Adrenal gland (tissue), 12 donors: Measurements from ENCODE around the gene CACNA1C. TPM values are rescaled to one million over a fixed set of nuclear protein-coding genes. Genes with fewer than 3 reads are reported as not detected.

ENCODE experiments used
- DNase-seq, 7 donors: peaks; one replicate each; pipeline ENCODE4 v3.0.0-alpha.2; 2019 to 2020
- H3K27ac ChIP-seq, 5 donors: fragments of 200-600 bp; sonication (generic) in 4 of 5; 1 replicate in 3 of 5; 2 replicates in 2 of 5; pipeline versions ENCODE4 v1.5.1 to v1.8.0; 2016 to 2020; ENCODE audit warnings: mild to moderate bottlenecking in 1 of 5
- H3K27me3 ChIP-seq: fragments of 200-600 bp; 2 replicates; pipeline ENCODE4 v1.8.0; 2021
- H3K36me3 ChIP-seq, 2 donors: fragments of 200-600 bp; replicated peaks in 1 of 2; 1 replicate in 1 of 2; 2 replicates in 1 of 2; pipeline versions ENCODE4 v1.5.1 to v1.8.0; 2018 to 2022
- H3K4me1 ChIP-seq, 2 donors: fragments of 200-600 bp; replicated peaks in 1 of 2; 1 replicate in 1 of 2; 2 replicates in 1 of 2; pipeline versions ENCODE4 v1.5.1 to v1.8.0; 2018 to 2021
- H3K4me3 ChIP-seq, 4 donors: fragments of 200-600 bp; sonication (generic) in 3 of 4; one replicate each; pipeline ENCODE4 v1.5.1; 2016 to 2018
- H3K9me3 ChIP-seq, 3 donors: fragments of 200-600 bp; sonication (generic) in 1 of 3; replicated peaks in 1 of 3; 1 replicate in 2 of 3; 2 replicates in 1 of 3; pipeline versions ENCODE4 v1.5.1 to v1.8.0; 2016 to 2021
- CTCF ChIP-seq, 6 experiments: fragments of 450-650 bp in 4 of 6; fragments of 200-600 bp in 2 of 6; sonication (generic) in 1 of 6; IDR thresholded peaks; 1 replicate in 5 of 6; 2 replicates in 1 of 6; pipeline versions ENCODE4 v1.5.1 to v1.8.0; 2016 to 2021; ENCODE audit warnings: antibody characterized with exemption in 6 of 6, mild to moderate bottlenecking in 2 of 6, moderate library complexity in 1 of 6
- POLR2A ChIP-seq, 2 donors: fragments of 450-650 bp; IDR thresholded peaks; one replicate each; pipeline ENCODE4 v1.6.1; 2017; ENCODE audit warnings: antibody characterized with exemption in 2 of 2, mild to moderate bottlenecking in 2 of 2, moderate library complexity in 1 of 2
- WGBS, 4 donors: extraction: QIAGEN DNeasy Blood & Tissue Kit in 2 of 4; methylation state at CpG; one replicate each; pipeline versions ENCODE4 v1.1.5 to v1.1.7; 2013 to 2017; 5-methylcytosine and 5-hydroxymethylcytosine counted together
- intact Hi-C, 2 donors: fragments of 100-400 bp; cut with DNase I; formaldehyde crosslinking; loops; one replicate each; pipeline versions ENCODE4 v1.14.1 to v1.15.0; 2022 to 2023
- polyA plus RNA-seq, 3 donors: library from polyadenylated mRNA; stranded (reverse); fragments of 200-250 nt in 2 of 3; fragments of 350-450 nt in 1 of 3; fragmentation: Illumina TruSeq in 1 of 3; extraction: RNeasy Lipid Tissue Mini Kit (QIAGEN cat#74804) in 1 of 3; gene quantifications; one replicate each; pipeline ENCODE4 v1.2.3, GENCODE V29; 2013 to 2014
- total RNA-seq, 9 donors: library from RNA; depleted of rRNA in 4 of 9; stranded (reverse); fragments of >200 nt in 4 of 9; fragments of 120-200 nt in 1 of 9; fragmentation: NEBNext Ultra II Directional in 1 of 9; extraction: Animal tissue kit (Norgen Biotek cat#: 25700) in 1 of 9; gene quantifications; one replicate each; pipeline versions ENCODE4 v1.1.0 to v1.2.4, GENCODE V29; 2013 to 2023
- donor health status: healthy with polysubstance abuse.
- donor health status: Bipolar disorder and iron deficiency.
- donor health status: DM: yes; HTN: yes; CAD: no.
- donor health status: DM: no; HTN: no; CAD: no.
- donor health status: DM: no; HTN: no; CAD: no.
- donor health status: DM: yes; HTN: yes; CAD: no.

The CACNA1C gene
- total and polyA plus RNA-seq, 12 donors, result 1.4 to 5.8 (median 3.5) TPM

- Histone ChIP-seq H3K4me1 (no peaks in the 10 kb centered on the region), H3K36me3 (no peaks in the 10 kb centered on the region), H3K4me3 (no peak overlapping the region), H3K27me3 (no peaks in the 10 kb centered on the region), H3K27ac (no peak overlapping the region), H3K9me3 (no peaks in the 10 kb centered on the region)
- 78 to 89% (median 86%) methylated on average over 4 of the region's 4 CpGs for WGBS, 4 donors
- TF ChIP-seq CTCF (IDR thresholded peaks at IDR 0.05) (no peak), POLR2A (IDR thresholded peaks at IDR 0.05) (no peak)
- intact Hi-C loops, result no loop called here
- DNase-seq, result no peak
These were observed 507.6 kb downstream of the CACNA1C start for GRCh38 chr12:2560356-2560755.

DNA sequence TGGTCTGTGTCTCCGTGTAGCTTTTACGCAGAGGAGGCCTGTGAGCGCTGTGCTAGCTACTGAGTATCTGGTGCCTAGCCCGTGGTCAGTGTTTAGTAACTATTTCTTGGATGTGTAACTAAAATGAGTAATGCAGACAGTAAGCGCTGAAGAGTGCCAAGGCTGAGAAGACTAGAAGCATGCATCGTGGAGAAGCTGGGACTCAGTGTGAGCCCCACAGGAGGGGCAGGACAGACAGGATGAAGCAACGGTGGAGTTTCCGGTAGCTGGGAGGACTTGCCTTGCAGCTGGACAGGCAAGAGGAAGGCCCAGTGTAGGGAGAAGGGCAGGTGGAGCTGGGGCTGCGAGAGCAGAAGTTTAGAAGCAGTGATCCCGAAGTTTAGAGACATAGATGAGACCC lies 508.6 kb downstream of the CACNA1C start:
- intact Hi-C loops, result no loop called here
- H3K4me3 ChIP-seq, result no peak overlapping the region
- peak overlapping the region in 2 of 5 donors; percentile 49 to 77 for H3K27ac ChIP-seq
- H3K36me3 ChIP-seq, result no peaks in the 10 kb centered on the region
- no peaks in the 10 kb centered on the region for H3K27me3 ChIP-seq
- no peaks in the 10 kb centered on the region for H3K4me1 ChIP-seq
- no peak for TF ChIP-seq CTCF (IDR thresholded peaks at IDR 0.05)
- no peak for TF ChIP-seq POLR2A (IDR thresholded peaks at IDR 0.05)
- DNase-seq, result no peak
- WGBS, 4 donors, result 71 to 83% (median 79%) methylated on average over 9 to 10 of the region's 10 CpGs
- no peaks in the 10 kb centered on the region for H3K9me3 ChIP-seq

GRCh38 chr12:2562400-2562799 lies 509.6 kb downstream of the CACNA1C start:
- DNase-seq, result peak in 1 of 7 donors; percentile 5
- no peaks in the 10 kb centered on the region for H3K36me3 ChIP-seq
- no peak overlapping the region for H3K27ac ChIP-seq
- intact Hi-C loops, result no loop called here
- H3K4me3 ChIP-seq, result no peak overlapping the region
- no peaks in the 10 kb centered on the region for H3K27me3 ChIP-seq
- no peaks in the 10 kb centered on the region for H3K4me1 ChIP-seq
- WGBS, 4 donors, result 29 to 70% (median 45%) methylated on average over 3 of the region's 3 CpGs
- H3K9me3 ChIP-seq, result no peaks in the 10 kb centered on the region
- TF ChIP-seq CTCF (IDR thresholded peaks at IDR 0.05), result no peak
- no peak for TF ChIP-seq POLR2A (IDR thresholded peaks at IDR 0.05)

GRCh38 chr12:2563709-2564108 lies 510.9 kb downstream of the CACNA1C start:
- no peak overlapping the region for H3K27ac ChIP-seq
- 88 to 94% (median 92%) methylated on average over 4 to 6 of the region's 6 CpGs for WGBS, 4 donors
- H3K9me3 ChIP-seq, result no peaks in the 10 kb centered on the region
- no peaks in the 10 kb centered on the region for H3K36me3 ChIP-seq
- no peak for DNase-seq
- H3K4me1 ChIP-seq, result no peaks in the 10 kb centered on the region
- H3K27me3 ChIP-seq, result no peaks in the 10 kb centered on the region
- intact Hi-C loops, result no loop called here
- H3K4me3 ChIP-seq, result no peak overlapping the region
- no peak for TF ChIP-seq POLR2A (IDR thresholded peaks at IDR 0.05)
- TF ChIP-seq CTCF (IDR thresholded peaks at IDR 0.05), result no peak
